ENCODE data around the gene MCTP1.
"Not testable (repeated sequence)": the region's sequence is repeated elsewhere in the genome, so short reads cannot be mapped to it uniquely, and the experiment has no call there.

MCTP1 gene

DNA sequence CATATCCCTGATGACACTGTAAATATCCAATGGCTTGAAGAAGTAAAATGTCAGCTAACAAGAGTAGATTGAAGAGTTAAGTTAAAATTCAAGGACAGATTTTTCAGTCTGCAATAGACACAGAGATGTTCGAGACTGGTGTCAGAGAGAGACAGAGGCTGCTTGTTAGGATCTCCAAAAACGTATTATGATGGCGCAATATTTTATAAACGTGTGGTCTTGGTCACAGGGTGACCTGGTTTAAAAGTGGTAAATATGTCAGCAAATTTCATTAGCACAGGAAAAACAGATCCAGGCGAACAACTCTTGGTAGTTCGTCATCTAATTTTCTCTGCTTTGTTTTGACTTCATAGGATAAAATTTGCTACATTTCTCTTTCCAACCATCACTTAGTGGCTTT lies 317.4 kb downstream of the MCTP1 start:
- no peaks in the 10 kb centered on the region for H3K27me3 ChIP-seq (ENCODE audit: low read depth, low read length)

GRCh38 chr5:94959279-94959678 lies 325.6 kb downstream of the MCTP1 start:
- H3K79me2 ChIP-seq (ENCODE audit: low read length); H3K27ac ChIP-seq (ENCODE audit: low read length); H3K4me3 ChIP-seq (ENCODE audit: low read length); H3K27me3 ChIP-seq (ENCODE audit: low read depth, low read length); H3K4me2 ChIP-seq (ENCODE audit: low read length); H4K20me1 ChIP-seq (ENCODE audit: insufficient read depth, low read length); H3K36me3 ChIP-seq (replicated peaks; ENCODE audit: low read depth, low read length); H3K9ac ChIP-seq (ENCODE audit: low read length); H2AFZ ChIP-seq (ENCODE audit: low read depth, low read length); H3K4me1 ChIP-seq (ENCODE audit: low read length); H3K9me3 ChIP-seq (ENCODE audit: insufficient read depth, low read length): not testable (repeated sequence)

More for the DNA sequence above, 317.4 kb downstream of the MCTP1 start:
- Histone ChIP-seq H3K9me3 (ENCODE audit: insufficient read depth, low read length) (no peaks in the 10 kb centered on the region), H3K9ac (ENCODE audit: low read length) (no peak overlapping the region), H2AFZ (ENCODE audit: low read depth, low read length) (no peak overlapping the region), H3K36me3 (replicated peaks; ENCODE audit: low read depth, low read length) (no peaks in the 10 kb centered on the region), H3K79me2 (ENCODE audit: low read length) (no peaks in the 10 kb centered on the region), H3K4me1 (ENCODE audit: low read length) (peaks cover 4% of the 10 kb centered on the region; the same call in 1 of the 2 replicates), H3K4me2 (ENCODE audit: low read length) (no peak overlapping the region), H3K4me3 (ENCODE audit: low read length) (no peak overlapping the region), H4K20me1 (ENCODE audit: insufficient read depth, low read length) (no peaks in the 10 kb centered on the region), H3K27ac (ENCODE audit: low read length) (no peak overlapping the region)
- TF ChIP-seq CTCF (IDR thresholded peaks at IDR 0.05; ENCODE audit: low read depth, low read length) (no peak), EZH2phosphoT487 (IDR thresholded peaks at IDR 0.05; ENCODE audit: low read depth) (no peak)

DNA sequence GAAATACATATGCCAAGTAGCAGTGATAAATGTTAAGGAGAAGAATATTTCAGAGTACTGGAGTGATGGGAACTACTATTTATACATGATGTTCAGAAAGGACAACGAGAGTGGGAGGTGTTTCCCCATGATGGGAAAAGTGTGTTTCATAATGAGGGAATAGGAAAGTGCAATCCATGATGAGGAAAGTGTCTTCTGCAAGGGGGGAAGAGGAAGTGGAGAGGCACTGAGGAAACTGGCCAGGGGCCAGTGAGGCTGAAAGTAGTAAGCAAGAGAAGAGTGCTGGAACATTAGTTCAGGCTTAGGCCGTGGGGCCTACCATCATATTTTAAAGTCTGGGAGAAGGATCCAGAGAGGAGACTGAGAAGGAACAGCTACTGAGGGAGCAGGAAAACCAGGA lies 339.2 kb downstream of the MCTP1 start:
- Histone ChIP-seq H3K4me1 (ENCODE audit: low read length) (no peaks in the 10 kb centered on the region), H3K79me2 (ENCODE audit: low read length) (no peaks in the 10 kb centered on the region), H3K27me3 (ENCODE audit: low read depth, low read length) (no peaks in the 10 kb centered on the region), H2AFZ (ENCODE audit: low read depth, low read length) (no peak overlapping the region), H3K9ac (ENCODE audit: low read length) (no peak overlapping the region), H3K36me3 (replicated peaks; ENCODE audit: low read depth, low read length) (no peaks in the 10 kb centered on the region), H3K4me3 (ENCODE audit: low read length) (no peak overlapping the region), H4K20me1 (ENCODE audit: insufficient read depth, low read length) (no peaks in the 10 kb centered on the region), H3K27ac (ENCODE audit: low read length) (no peak overlapping the region), H3K9me3 (ENCODE audit: insufficient read depth, low read length) (no peaks in the 10 kb centered on the region), H3K4me2 (ENCODE audit: low read length) (no peak overlapping the region)
- TF ChIP-seq CTCF (IDR thresholded peaks at IDR 0.05; ENCODE audit: low read depth, low read length) = no peak
- no peak for TF ChIP-seq EZH2phosphoT487 (IDR thresholded peaks at IDR 0.05; ENCODE audit: low read depth)

DNA sequence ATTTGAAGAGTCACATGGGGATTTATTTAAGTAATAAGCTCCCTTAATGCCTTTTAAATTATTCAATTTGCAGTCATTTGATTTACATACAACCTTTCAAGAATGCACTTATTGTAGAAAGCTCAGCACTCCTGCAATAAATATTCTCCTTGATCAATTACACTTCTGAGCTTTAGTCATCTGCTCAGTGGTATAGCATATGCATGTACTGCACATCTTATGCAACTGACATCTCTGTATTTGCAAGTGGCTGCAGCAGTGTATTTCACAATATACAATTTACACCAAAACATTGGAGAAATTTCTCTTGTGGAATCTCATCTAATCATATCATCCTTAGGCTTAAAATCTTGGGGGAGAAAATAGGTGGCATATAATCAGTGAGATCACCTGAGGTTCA lies 340.7 kb downstream of the MCTP1 start:
- Histone ChIP-seq H3K4me2 (ENCODE audit: low read length) (no peak overlapping the region), H3K9ac (ENCODE audit: low read length) (no peak overlapping the region), H4K20me1 (ENCODE audit: insufficient read depth, low read length) (no peaks in the 10 kb centered on the region)

More for the DNA sequence above, 340.7 kb downstream of the MCTP1 start:
- Histone ChIP-seq H2AFZ (ENCODE audit: low read depth, low read length) (no peak overlapping the region), H3K27me3 (ENCODE audit: low read depth, low read length) (no peaks in the 10 kb centered on the region), H3K4me1 (ENCODE audit: low read length) (no peaks in the 10 kb centered on the region), H3K9me3 (ENCODE audit: insufficient read depth, low read length) (no peaks in the 10 kb centered on the region), H3K36me3 (replicated peaks; ENCODE audit: low read depth, low read length) (no peaks in the 10 kb centered on the region), H3K27ac (ENCODE audit: low read length) (no peak overlapping the region), H3K79me2 (ENCODE audit: low read length) (no peaks in the 10 kb centered on the region), H3K4me3 (ENCODE audit: low read length) (no peak overlapping the region)
- TF ChIP-seq EZH2phosphoT487 (IDR thresholded peaks at IDR 0.05; ENCODE audit: low read depth) (no peak), CTCF (IDR thresholded peaks at IDR 0.05; ENCODE audit: low read depth, low read length) (no peak)

Measured in OCI-LY3 (cell line).